ENCODE results near the gene FRMD1.

DNA sequence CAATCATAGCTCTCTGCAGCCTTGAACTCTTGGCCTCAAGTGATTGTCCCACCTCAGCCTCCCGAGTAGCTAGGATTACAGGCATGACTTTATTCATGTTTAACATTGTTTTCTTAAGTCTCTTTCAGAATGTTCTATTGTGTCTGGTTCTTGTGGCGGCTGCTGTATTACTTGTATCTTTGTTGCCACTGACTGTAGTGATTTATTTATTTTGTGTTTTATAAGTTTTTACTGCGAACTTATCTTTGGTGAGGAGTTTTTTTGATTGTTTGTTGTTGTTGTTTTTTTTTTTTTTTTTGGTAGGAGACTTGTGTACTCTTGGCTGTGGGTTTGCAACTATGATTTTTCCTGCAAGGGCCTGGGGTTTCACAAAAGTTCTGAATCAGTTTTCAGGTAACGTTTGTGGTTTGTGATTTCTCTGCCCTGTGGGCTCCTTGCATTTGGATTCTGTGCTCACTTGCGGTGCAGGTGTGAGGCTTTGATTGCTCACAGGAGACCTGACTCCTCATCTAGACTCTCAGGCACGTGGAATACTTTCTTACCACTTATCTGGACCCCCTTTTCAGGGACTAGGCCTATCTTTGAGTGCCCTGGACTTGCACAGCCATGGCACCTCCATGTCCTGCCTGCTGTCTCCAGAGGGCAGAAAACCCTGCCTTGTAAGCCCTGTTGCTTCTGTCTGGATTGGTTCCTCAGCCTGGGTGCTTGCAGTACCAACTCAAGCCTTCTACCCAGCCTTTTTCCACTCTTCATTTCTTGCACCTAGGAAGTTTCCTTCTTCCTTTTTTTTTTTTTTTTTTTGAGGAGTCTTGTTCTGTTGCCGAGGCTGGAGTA is 56.3 kb downstream of the FRMD1 start:
- TF ChIP-seq POLR2AphosphoS5 (IDR thresholded peaks at IDR 0.05; ENCODE audit: low read depth, low read length) (no peak), POLR2A (IDR thresholded peaks at IDR 0.05; ENCODE audit: low read depth, low read length) (no peak)
